Measurements from ENCODE around the gene KIAA1217. TPM values are rescaled to one million over a fixed set of nuclear protein-coding genes. Genes with fewer than 3 reads are reported as not detected.

KIAA1217 gene
- total and polyA plus RNA-seq, 2 donors from 2014 or later = 10.4 to 63.8 TPM

- no peak for FAIRE-seq
- Histone ChIP-seq H3K4me1 (ENCODE audit: control insufficient read depth in 2 of 3, insufficient read depth in 2 of 3, low read depth in 1 of 3, low read length in 3 of 3) (no peaks in the 10 kb centered on the region), H3K27me3 (ENCODE audit: control insufficient read depth, insufficient read depth, low read length) (no peaks in the 10 kb centered on the region), H3K36me3 (ENCODE audit: control insufficient read depth in 2 of 3, insufficient read depth in 3 of 3, low read length in 3 of 3) (peaks cover 0 to 2% (median 2%) of the 10 kb centered on the region in 3 donors), H3K9me3 (ENCODE audit: control insufficient read depth in 2 of 3, insufficient read depth in 1 of 3, low read length in 3 of 3) (no peaks in the 10 kb centered on the region), H3K9ac (ENCODE audit: low read length in 3 of 3) (no peak overlapping the region), H3K4me3 (ENCODE audit: low read length in 3 of 3) (no peak overlapping the region), H3K27ac (ENCODE audit: low read depth in 2 of 2, low read length in 2 of 2) (no peak overlapping the region)
- no peak for TF ChIP-seq CTCF (IDR thresholded peaks at IDR 0.05; ENCODE audit: borderline replicate concordance, extremely low read depth, insufficient read depth)
- DNase-seq = no peak
- intact Hi-C loops (cut with DNase I) = no loop called here
These were observed 221.7 kb downstream of the KIAA1217 start for GRCh38 chr10:24430591-24430990.

- DNase-seq (no peak), FAIRE-seq (no peak)
- intact Hi-C loops (cut with DNase I) = no loop called here
- Histone ChIP-seq H3K9me3 (ENCODE audit: control insufficient read depth in 2 of 3, insufficient read depth in 1 of 3, low read length in 3 of 3) (no peaks in the 10 kb centered on the region), H3K36me3 (ENCODE audit: control insufficient read depth in 2 of 3, insufficient read depth in 3 of 3, low read length in 3 of 3) (peaks cover 0 to 2% (median 0%) of the 10 kb centered on the region in 3 donors), H3K27me3 (ENCODE audit: control insufficient read depth, insufficient read depth, low read length) (no peaks in the 10 kb centered on the region), H3K4me1 (ENCODE audit: control insufficient read depth in 2 of 3, insufficient read depth in 2 of 3, low read depth in 1 of 3, low read length in 3 of 3) (no peaks in the 10 kb centered on the region), H3K27ac (ENCODE audit: low read depth in 2 of 2, low read length in 2 of 2) (no peak overlapping the region), H3K4me3 (ENCODE audit: low read length in 3 of 3) (no peak overlapping the region), H3K9ac (ENCODE audit: low read length in 3 of 3) (no peak overlapping the region)
- no peak for TF ChIP-seq CTCF (IDR thresholded peaks at IDR 0.05; ENCODE audit: borderline replicate concordance, extremely low read depth, insufficient read depth)
These were observed 223.8 kb downstream of the KIAA1217 start for GRCh38 chr10:24432478-24433416.

GRCh38 chr10:24433705-24434104 lies 224.8 kb downstream of the KIAA1217 start:
- intact Hi-C loops (cut with DNase I) = no loop called here

More at GRCh38 chr10:24433705-24434104, 224.8 kb downstream of the KIAA1217 start:
- FAIRE-seq (no peak), DNase-seq (no peak)
- Histone ChIP-seq H3K4me3 (ENCODE audit: low read length in 3 of 3) (no peak overlapping the region), H3K36me3 (ENCODE audit: control insufficient read depth in 2 of 3, insufficient read depth in 3 of 3, low read length in 3 of 3) (peaks cover 0 to 3% (median 2%) of the 10 kb centered on the region in 3 donors), H3K9me3 (ENCODE audit: control insufficient read depth in 2 of 3, insufficient read depth in 1 of 3, low read length in 3 of 3) (no peaks in the 10 kb centered on the region), H3K9ac (ENCODE audit: low read length in 3 of 3) (no peak overlapping the region), H3K27me3 (ENCODE audit: control insufficient read depth, insufficient read depth, low read length) (no peaks in the 10 kb centered on the region), H3K27ac (ENCODE audit: low read depth in 2 of 2, low read length in 2 of 2) (no peak overlapping the region), H3K4me1 (ENCODE audit: control insufficient read depth in 2 of 3, insufficient read depth in 2 of 3, low read depth in 1 of 3, low read length in 3 of 3) (no peaks in the 10 kb centered on the region)
- TF ChIP-seq CTCF (IDR thresholded peaks at IDR 0.05; ENCODE audit: borderline replicate concordance, extremely low read depth, insufficient read depth) = no peak

Data from kidney (tissue), 14 donors.